CD4-positive, alpha-beta T cell treated with Interleukin-17A for 1 hour (primary cell): ENCODE results near the gene ZNF747.
"Not testable (repeated sequence)": the region's sequence is repeated elsewhere in the genome, so short reads cannot be mapped to it uniquely, and the experiment has no call there.

Experiments
- DNase-seq: peaks from one replicate; pipeline ENCODE4 v3.0.0-alpha.2; 2020

Gene ZNF747

GRCh38 chr16:30532285-30533145 lies 2.1 kb downstream of the ZNF747 start:
- DNase-seq, result no peak

DNA sequence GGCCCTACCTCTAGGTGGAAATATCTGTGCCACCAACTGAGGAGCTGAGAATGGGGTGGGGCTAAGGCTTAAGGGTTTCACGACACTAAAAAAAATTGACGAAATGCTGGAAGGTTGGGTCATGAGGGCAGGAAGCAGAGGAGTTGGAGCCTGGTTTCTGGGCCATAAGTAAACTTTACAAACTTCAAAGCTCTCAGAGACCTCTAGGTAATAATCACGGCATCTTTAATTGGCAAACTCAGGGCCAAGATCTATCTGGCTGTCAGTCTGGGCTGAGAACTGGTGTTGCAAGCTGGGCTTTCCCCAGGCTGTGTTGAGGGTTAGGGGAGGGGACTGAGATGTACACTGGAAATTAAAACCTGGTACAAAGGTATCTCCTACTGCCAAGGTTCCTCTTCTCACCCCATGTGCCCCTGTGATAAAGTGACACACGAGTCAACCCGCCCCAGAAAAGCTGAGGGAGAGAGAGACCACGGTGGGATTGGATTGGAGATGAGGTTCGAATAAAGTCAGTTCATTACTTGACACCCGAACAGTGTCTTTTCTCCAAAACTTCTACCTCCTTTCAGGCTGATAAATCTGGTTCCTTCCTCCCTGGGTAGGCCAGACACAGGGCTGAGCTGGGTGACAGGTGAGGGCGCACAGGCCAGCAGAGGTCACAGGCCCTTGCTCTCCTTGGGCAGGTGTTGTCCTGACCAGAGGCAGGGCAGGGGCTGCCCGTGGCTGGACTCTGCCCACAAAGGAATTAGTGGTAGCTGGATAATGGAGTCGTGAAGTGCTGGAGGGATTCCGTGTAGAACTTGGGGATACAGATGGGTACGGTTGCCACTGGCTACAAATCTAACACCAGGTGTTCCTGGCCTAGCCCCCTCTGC lies 4.3 kb downstream of the ZNF747 start:
- DNase-seq, result peak; percentile 55

- no peak for DNase-seq
Measured at GRCh38 chr16:30528799-30529457, 5.7 kb downstream of the ZNF747 start.

- DNase-seq, result peak; percentile 30
Measured at GRCh38 chr16:30527635-30528178, 7.0 kb downstream of the ZNF747 start.

DNA sequence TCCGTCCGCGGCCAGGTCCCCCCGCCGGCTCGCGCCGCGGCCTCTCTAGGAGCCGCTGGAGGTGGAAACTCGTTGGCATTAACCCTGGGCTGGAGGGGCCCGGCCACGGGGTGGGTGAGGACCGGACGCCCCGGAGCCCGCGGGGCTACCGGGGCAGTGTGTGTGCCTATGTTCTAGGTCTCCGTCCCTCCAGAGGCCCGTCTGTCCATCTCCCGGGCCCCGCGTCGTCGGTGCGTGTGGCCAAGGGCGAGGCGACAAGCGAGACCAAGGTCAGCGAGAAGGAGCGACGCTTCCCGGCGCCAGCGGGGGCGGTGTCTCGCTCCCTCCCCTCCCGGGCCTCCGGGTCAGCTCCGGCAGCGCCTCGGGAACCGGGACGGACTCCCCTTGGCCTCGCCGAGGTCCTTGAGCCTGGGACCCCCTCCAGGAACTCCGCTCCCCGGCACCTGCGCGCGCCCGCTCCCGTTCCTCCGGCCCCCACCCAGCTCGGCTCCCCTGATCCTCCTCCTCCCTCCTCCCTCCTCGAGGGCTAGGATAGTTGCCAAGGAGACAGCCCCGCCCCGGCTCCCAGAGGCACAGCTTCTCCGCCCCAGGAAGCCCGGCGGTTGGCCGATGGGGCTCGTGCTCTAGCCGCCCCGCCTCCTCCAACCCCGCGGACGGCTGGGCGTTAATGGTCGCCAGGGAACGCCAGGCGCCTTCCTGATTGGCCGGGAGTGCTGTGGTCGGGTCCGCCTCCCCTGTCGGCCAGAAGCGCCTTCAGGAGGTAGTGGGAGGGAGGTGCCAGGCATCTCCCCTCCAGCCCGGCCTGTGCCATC lies 7.6 kb downstream of the ZNF747 start:
- DNase-seq, result peak; percentile 94

GRCh38 chr16:30526137-30526822 lies 8.4 kb downstream of the ZNF747 start, which contains the start of gene ZNF768:
Gene ZNF768 (minus strand): TSS chr16:30526566. CDS start chr16:30526413, 153 bp downstream.
- no peak for DNase-seq

DNA sequence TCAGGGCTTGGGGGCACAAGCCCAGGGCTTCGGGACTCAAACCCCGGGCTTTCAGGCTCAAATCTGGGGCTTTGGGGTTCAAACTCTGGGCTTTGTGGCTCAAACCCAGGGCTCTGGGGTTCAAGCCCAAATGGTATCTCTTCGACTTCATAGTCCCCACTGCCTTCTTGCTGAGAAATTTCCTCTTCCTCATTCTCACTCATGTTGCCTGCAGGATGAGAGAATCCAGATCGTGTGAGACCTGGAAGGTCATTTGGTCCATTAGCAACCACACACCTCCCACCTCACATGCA lies 8.9 kb downstream of the ZNF747 start:
- no peak for DNase-seq

DNA sequence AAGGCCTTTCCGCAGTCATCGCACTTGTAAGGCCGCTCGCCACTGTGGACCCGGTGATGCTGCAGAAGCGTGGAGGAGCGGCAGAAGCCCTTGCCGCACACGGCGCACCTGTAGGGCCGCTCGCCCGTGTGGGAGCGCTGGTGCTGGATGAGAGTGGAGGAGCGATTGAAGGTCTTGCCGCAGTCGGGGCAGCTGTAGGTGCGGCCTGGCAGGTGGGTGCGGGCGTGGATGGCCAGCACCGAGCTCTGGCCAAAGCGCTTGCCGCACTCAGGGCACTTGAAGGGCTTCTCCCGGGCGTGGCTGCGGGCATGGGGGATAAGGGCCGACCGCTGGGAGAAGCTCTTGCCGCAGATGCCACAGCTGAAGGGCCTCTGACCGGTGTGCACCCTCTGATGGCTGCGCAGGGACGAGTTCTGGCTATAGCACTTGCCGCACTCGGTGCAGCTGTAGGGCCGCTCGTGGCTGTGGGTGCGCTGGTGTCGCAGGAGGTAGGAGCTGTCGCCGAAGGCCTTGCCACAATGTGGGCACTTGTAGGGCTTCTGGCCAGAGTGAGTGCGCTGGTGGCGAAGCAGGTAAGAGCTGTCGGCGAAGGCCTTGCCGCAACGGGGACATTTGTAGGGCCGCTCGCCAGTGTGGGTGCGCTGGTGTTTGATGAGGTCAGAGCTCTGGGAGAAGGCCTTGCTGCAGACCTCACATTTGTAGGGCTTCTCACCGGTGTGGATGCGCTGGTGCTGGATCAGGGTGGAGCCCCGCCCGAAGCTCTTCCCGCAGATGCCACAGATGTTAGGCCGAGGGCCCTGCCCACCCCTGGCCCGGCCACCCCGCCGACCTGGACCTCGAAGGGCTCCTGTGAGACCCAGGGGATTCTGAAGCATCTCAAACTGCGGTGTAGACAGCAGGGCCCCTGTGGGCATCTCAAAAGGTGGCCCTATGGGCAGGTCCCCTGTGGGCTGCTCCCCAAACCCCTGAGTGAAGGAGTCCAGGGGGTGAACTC lies 9.8 kb downstream of the ZNF747 start:
- no peak for DNase-seq

- no peak for DNase-seq
Measured at GRCh38 chr16:30523768-30524574, 10.7 kb downstream of the ZNF747 start.

DNA sequence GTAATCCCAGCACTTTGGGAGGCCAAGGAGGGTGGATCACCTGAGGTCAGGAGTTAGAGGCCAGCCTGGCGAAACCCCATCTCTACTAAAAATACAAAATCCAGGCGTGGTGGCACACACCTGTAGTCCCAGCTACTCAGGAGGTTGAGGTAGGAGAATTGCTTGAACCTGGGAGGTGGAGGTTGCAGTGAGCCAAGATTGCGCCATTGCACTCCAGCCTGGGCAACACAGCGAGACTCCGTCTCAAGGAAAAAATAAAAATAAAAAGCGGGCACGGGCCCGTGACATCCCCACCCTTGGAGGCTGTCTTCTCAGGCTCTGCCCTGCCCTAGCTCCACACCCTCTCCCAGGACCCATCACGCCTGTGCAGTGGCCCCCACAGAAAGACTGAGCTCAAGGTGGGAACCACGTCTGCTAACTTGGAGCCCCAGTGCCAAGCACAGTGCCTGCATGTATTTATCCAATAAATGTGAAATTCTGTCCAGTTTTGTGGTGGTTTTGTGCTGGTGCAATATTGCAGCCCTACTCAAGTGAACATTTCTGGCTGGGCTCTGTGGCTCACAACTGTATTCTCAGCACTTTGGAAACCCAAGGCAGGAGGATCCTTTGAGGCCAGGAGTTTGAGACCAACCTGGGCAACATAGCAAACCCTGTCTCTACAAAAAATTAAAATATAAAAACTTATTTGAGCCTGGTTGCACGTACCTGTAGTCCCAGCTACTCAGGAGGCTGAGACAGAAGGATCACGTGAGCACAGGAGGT lies 11.8 kb downstream of the ZNF747 start:
- DNase-seq, result not testable (repeated sequence)

DNA sequence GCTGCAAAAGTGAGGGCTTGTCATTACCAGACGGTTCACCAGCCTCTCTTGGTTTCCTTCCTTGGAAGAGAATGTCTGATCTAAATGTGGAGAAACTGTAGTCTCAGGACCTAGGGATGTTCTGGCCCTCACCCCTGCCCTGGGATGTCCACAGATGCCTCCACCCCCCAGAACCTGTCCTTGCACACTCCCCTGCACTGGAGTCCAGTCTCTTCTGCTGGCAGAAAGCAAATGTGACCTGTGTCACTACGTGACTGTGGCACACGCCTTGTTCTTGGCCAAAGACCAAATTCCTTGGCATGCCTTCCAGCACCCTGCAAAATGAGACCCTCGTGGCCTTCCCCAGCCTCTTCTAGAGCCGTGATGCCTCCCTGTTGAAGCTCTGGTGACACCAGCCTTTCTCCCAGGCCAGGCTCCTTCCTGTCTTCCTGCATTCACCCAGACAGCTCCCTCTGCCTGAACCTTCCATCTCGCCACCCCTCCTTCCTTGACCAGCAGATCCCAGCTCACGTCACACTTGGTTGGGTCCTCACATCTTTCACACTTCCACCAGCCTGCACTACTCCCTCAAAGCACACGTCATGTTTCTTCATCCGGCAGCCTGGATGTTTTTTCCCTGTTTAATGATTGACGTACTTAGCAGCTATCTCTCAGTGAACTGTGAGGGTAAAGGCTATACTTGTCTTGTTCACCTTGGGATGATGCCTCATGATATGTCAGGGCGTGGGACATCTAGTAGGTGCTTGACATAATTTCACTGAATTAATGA lies 12.6 kb downstream of the ZNF747 start:
- no peak for DNase-seq

DNA sequence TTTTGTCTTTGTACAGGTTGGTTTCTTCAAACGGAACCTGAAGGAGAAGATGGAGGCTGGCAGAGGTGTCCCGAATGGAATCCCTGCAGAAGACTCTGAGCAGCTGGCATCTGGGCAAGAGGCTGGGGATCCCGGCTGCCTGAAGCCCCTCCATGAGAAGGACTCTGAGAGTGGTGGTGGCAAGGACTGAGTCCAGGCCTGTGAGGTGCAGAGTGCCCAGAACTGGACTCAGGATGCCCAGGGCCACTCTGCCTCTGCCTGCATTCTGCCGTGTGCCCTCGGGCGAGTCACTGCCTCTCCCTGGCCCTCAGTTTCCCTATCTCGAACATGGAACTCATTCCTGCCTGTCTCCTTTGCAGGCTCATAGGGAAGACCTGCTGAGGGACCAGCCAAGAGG lies 13.2 kb downstream of the ZNF747 start:
- no peak for DNase-seq

GRCh38 chr16:30519120-30520049 lies 15.3 kb downstream of the ZNF747 start:
- no peak for DNase-seq

- no peak for DNase-seq
Measured at GRCh38 chr16:30518552-30518951, 16.1 kb downstream of the ZNF747 start.

DNA sequence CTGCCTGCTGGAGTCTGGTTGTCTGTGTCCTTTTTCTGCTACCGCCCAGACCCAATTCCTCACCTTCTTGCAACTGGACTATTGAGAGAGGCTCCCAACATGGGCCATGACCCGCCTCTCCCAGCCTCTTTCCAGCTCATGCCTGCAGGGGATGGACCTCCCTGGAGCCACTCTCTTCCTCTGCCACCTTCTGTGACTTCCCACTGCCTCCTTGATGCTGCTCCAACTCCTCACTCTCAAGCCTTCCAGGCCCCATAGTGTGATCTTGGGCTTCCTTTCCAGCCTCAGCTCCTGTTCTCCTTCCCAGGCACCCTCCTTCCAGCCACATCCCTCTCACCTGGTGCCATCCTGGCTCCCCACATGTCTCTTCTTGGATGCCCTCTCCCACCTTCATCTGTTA lies 19.4 kb downstream of the ZNF747 start:
- DNase-seq, result no peak

GRCh38 chr16:30511509-30511908 lies 23.1 kb downstream of the ZNF747 start:
- no peak for DNase-seq
